Neural progenitor cell (in vitro differentiated cells): Measurements from ENCODE around the gene SUPV3L1. TPM values are rescaled to one million over a fixed set of nuclear protein-coding genes. Genes with fewer than 3 reads are reported as not detected.

Experiments used
- DNase-seq: peaks from one replicate; pipeline ENCODE4 v3.0.0-alpha.2; 2016; ENCODE audit warnings: low spot score
- H2AFZ ChIP-seq: fragments of 200-600 bp; sonication (generic); replicated peaks from 2 replicates; pipeline ENCODE4 v1.6.1; 2016; ENCODE audit warnings: antibody characterized with exemption
- H3F3A ChIP-seq: fragments of 200-600 bp; sonication (generic); 2 replicates; pipeline ENCODE4 v1.6.1; 2016; ENCODE audit warnings: antibody characterized with exemption, low read depth
- H3K27ac ChIP-seq: fragments of 200-600 bp; sonication (generic); 2 replicates; pipeline ENCODE4 v1.5.1; 2016; ENCODE audit warnings: mild to moderate bottlenecking
- H3K27me3 ChIP-seq: fragments of 200-600 bp; sonication (generic); 2 replicates; pipeline ENCODE4 v1.6.1; 2016; ENCODE audit warnings: mild to moderate bottlenecking, moderate library complexity
- H3K36me3 ChIP-seq: fragments of 200-600 bp; sonication (generic); 2 replicates; pipeline ENCODE4 v1.5.1; 2016
- H3K4me1 ChIP-seq: fragments of 200-600 bp; sonication (generic); 2 replicates; pipeline ENCODE4 v1.6.1; 2016; ENCODE audit warnings: mixed run types
- H3K4me2 ChIP-seq: fragments of 200-600 bp; sonication (generic); 2 replicates; pipeline ENCODE4 v1.6.1; 2016
- H3K4me3 ChIP-seq: fragments of 200-600 bp; sonication (generic); 2 replicates; pipeline ENCODE4 v1.5.1; 2016
- H3K79me2 ChIP-seq: fragments of 200-600 bp; sonication (generic); 2 replicates; pipeline ENCODE4 v1.6.1; 2016; ENCODE audit warnings: low read depth
- H3K9ac ChIP-seq: fragments of 200-600 bp; sonication (generic); 2 replicates; pipeline ENCODE4 v1.6.1; 2016
- H3K9me3 ChIP-seq: fragments of 200-600 bp; sonication (generic); 2 replicates; pipeline ENCODE4 v1.5.1; 2016; ENCODE audit warnings: low read depth
- H4K20me1 ChIP-seq: fragments of 200-600 bp; sonication (generic); 2 replicates; pipeline ENCODE4 v1.6.1; 2016; ENCODE audit warnings: low read depth
- H3K27ac Mint-ChIP-seq: 3 replicates; pipeline ENCODE4 v1.8.0; 2021; ENCODE audit warnings: mixed read lengths
- H3K27me3 Mint-ChIP-seq: 2 replicates; pipeline ENCODE4 v1.8.0; 2022; ENCODE audit warnings: low read depth, mild to moderate bottlenecking, inconsistent platforms, moderate library complexity, mixed read lengths; ENCODE audit not compliant: insufficient read depth
- H3K36me3 Mint-ChIP-seq: 3 replicates; pipeline ENCODE4 v1.8.0; 2021; ENCODE audit warnings: mixed read lengths
- H3K4me1 Mint-ChIP-seq: 3 replicates; pipeline ENCODE4 v1.8.0; 2021; ENCODE audit warnings: mixed read lengths
- H3K4me3 Mint-ChIP-seq: 3 replicates; pipeline ENCODE4 v1.8.0; 2021; ENCODE audit warnings: mild to moderate bottlenecking, moderate library complexity, mixed read lengths
- H3K9me3 Mint-ChIP-seq: 3 replicates; pipeline ENCODE4 v1.8.0; 2020; ENCODE audit warnings: mixed read lengths
- EZH2 ChIP-seq: fragments of 200-600 bp; sonication (generic); IDR thresholded peaks from 2 replicates; pipeline ENCODE4 v1.6.1; 2017; ENCODE audit warnings: antibody characterized with exemption, mild to moderate bottlenecking, moderate library complexity
- EZH2phosphoT487 ChIP-seq: fragments of 200-600 bp; sonication (generic); IDR thresholded peaks from 2 replicates; pipeline ENCODE4 v1.6.1; 2017; ENCODE audit warnings: antibody characterized with exemption
- total RNA-seq: library from RNA; depleted of rRNA; stranded (reverse); fragments of >200 nt; gene quantifications from 2 replicates; pipeline ENCODE4 v1.2.3, GENCODE V29; 2015; ENCODE audit warnings: low replicate concordance
- TF ChIP-seq, protein P1 (sequence below): fragments of 200-600 bp; sonication (generic); IDR thresholded peaks from 2 replicates; pipeline ENCODE4 v1.5.1; 2017; ENCODE audit warnings: antibody characterized with exemption, mild to moderate bottlenecking

The SUPV3L1 gene
- total RNA-seq, 1 donor from 2014 or later, result 31.9 TPM

DNA sequence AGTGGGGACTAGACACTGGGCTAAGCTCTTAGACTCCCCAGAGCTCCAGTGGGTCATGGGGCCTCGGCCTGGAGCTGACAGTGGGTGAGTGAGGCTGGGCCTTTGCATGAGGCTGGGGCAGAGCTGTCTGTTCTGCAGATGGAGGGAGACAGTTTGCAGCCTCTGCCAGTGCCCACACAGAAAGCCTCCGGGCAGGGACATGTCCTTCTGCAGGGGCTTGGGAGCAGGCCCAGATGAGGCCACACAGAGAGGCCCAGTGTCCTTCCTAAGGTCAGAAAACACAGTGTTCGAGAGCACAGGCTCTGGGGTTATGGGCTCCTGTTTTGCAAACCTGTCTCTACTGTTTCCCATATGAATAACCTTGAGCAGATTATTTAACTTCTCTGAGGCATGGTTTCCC, 73.1 kb downstream of the SUPV3L1 start:
- H4K20me1 ChIP-seq, result no peaks in the 10 kb centered on the region
- no peak for DNase-seq
- no peak overlapping the region for H3K27ac ChIP-seq
- peaks cover 8% of the 10 kb centered on the region for H3K27me3 Mint-ChIP-seq
- H3K4me1 ChIP-seq, result no peaks in the 10 kb centered on the region
- no peaks in the 10 kb centered on the region for H3K4me1 Mint-ChIP-seq
- TF ChIP-seq EZH2phosphoT487, result no peak
- TF ChIP-seq, protein P1, sequence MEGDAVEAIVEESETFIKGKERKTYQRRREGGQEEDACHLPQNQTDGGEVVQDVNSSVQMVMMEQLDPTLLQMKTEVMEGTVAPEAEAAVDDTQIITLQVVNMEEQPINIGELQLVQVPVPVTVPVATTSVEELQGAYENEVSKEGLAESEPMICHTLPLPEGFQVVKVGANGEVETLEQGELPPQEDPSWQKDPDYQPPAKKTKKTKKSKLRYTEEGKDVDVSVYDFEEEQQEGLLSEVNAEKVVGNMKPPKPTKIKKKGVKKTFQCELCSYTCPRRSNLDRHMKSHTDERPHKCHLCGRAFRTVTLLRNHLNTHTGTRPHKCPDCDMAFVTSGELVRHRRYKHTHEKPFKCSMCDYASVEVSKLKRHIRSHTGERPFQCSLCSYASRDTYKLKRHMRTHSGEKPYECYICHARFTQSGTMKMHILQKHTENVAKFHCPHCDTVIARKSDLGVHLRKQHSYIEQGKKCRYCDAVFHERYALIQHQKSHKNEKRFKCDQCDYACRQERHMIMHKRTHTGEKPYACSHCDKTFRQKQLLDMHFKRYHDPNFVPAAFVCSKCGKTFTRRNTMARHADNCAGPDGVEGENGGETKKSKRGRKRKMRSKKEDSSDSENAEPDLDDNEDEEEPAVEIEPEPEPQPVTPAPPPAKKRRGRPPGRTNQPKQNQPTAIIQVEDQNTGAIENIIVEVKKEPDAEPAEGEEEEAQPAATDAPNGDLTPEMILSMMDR, result no peak
- TF ChIP-seq EZH2, result no peak
- peaks cover 6% of the 10 kb centered on the region for H3K9me3 Mint-ChIP-seq
- H3F3A ChIP-seq, result no peaks in the 10 kb centered on the region
- H3K36me3 Mint-ChIP-seq, result no peaks in the 10 kb centered on the region
- H3K9ac ChIP-seq, result no peak overlapping the region
- peak overlapping the region; percentile 26 for H2AFZ ChIP-seq
- no peaks in the 10 kb centered on the region for H3K79me2 ChIP-seq
- H3K4me3 Mint-ChIP-seq, result no peak overlapping the region
- H3K9me3 ChIP-seq, result no peaks in the 10 kb centered on the region
- no peaks in the 10 kb centered on the region for H3K27me3 ChIP-seq
- no peak overlapping the region for H3K27ac Mint-ChIP-seq
- no peak overlapping the region for H3K4me3 ChIP-seq
- H3K36me3 ChIP-seq, result no peaks in the 10 kb centered on the region
- no peak overlapping the region for H3K4me2 ChIP-seq

- Histone ChIP-seq H3F3A (no peaks in the 10 kb centered on the region), H3K79me2 (no peaks in the 10 kb centered on the region), H2AFZ (no peak overlapping the region), H3K9ac (no peak overlapping the region), H3K4me2 (no peak overlapping the region), H4K20me1 (no peaks in the 10 kb centered on the region), H3K4me1 (no peaks in the 10 kb centered on the region), H3K27ac (no peak overlapping the region), H3K9me3 (no peaks in the 10 kb centered on the region), H3K4me3 (no peak overlapping the region), H3K27me3 (no peaks in the 10 kb centered on the region), H3K36me3 (no peaks in the 10 kb centered on the region)
- peaks cover 6% of the 10 kb centered on the region for H3K9me3 Mint-ChIP-seq
- no peak for DNase-seq
- H3K36me3 Mint-ChIP-seq, result no peaks in the 10 kb centered on the region
- TF ChIP-seq, protein P1, result no peak
- no peak for TF ChIP-seq EZH2phosphoT487
- no peak for TF ChIP-seq EZH2
- H3K4me1 Mint-ChIP-seq, result no peaks in the 10 kb centered on the region
- H3K4me3 Mint-ChIP-seq, result no peak overlapping the region
- H3K27me3 Mint-ChIP-seq, result peaks cover 8% of the 10 kb centered on the region
- H3K27ac Mint-ChIP-seq, result no peak overlapping the region
Measured at GRCh38 chr10:69254877-69255276, 74.8 kb downstream of the SUPV3L1 start.

Other genes with a start within 250 kb of the SUPV3L1 start
- gene DDX21, start 224.1 kb upstream of the SUPV3L1 start, total RNA-seq, result 51.2 and 69.9 TPM in 2 replicates
- 27.3 and 44.9 TPM in 2 replicates for gene KIFBP, start 191.4 kb upstream of the SUPV3L1 start, total RNA-seq
- gene SRGN, start 92.1 kb upstream of the SUPV3L1 start, total RNA-seq, result not detected in 2 replicates
- gene VPS26A, start 56.1 kb upstream of the SUPV3L1 start, total RNA-seq, result 35.7 and 56.0 TPM in 2 replicates
- gene HKDC1, start 40.1 kb downstream of the SUPV3L1 start, total RNA-seq, result 0.30 TPM in 1 of 2 replicates, not detected in the other
- gene HK1, start 98.3 kb downstream of the SUPV3L1 start, total RNA-seq, result 30.1 and 45.8 TPM in 2 replicates
- gene TACR2, start 236.7 kb downstream of the SUPV3L1 start, total RNA-seq, result not detected in 2 replicates